Smooth muscle cell (in vitro differentiated cells): Measurements from ENCODE around the gene SNX3. TPM values are rescaled to one million over a fixed set of nuclear protein-coding genes. Genes with fewer than 3 reads are reported as not detected.

ENCODE experiments used
- DNase-seq: peaks from one replicate; lab custom pipeline; 2025; ENCODE audit not compliant: unreplicated experiment; lab: John Stamatoyannopoulos, UW
- H2AFZ ChIP-seq: fragments of 200-600 bp; sonication (generic); 2 replicates; pipeline ENCODE4 v1.6.0; 2016; ENCODE audit warnings: antibody characterized with exemption, low read depth, mild to moderate bottlenecking
- H3F3A ChIP-seq: fragments of 200-600 bp; sonication (generic); 2 replicates; pipeline ENCODE4 v1.6.0; 2017; ENCODE audit warnings: antibody characterized with exemption, low read depth
- H3K27ac ChIP-seq: fragments of 200-600 bp; sonication (generic); 2 replicates; pipeline ENCODE4 v1.5.1; 2016; ENCODE audit warnings: low read depth, mild to moderate bottlenecking
- H3K27me3 ChIP-seq: fragments of 200-600 bp; sonication (generic); 2 replicates; pipeline ENCODE4 v1.6.1; 2016; ENCODE audit warnings: low read depth, mild to moderate bottlenecking
- H3K36me3 ChIP-seq: fragments of 200-600 bp; sonication (generic); 2 replicates; pipeline ENCODE4 v1.5.1; 2016; ENCODE audit warnings: low read depth
- H3K4me1 ChIP-seq: fragments of 200-600 bp; sonication (generic); 2 replicates; pipeline ENCODE4 v1.5.1; 2016; ENCODE audit warnings: low read depth
- H3K4me2 ChIP-seq: fragments of 200-600 bp; sonication (generic); 2 replicates; pipeline ENCODE4 v1.6.0; 2016; ENCODE audit warnings: mild to moderate bottlenecking
- H3K4me3 ChIP-seq: fragments of 200-600 bp; sonication (generic); 2 replicates; pipeline ENCODE4 v1.5.1; 2016; ENCODE audit warnings: mild to moderate bottlenecking
- H3K79me2 ChIP-seq: fragments of 200-600 bp; sonication (generic); 2 replicates; pipeline ENCODE4 v1.6.0; 2016; ENCODE audit warnings: low read depth, mild to moderate bottlenecking
- H3K9ac ChIP-seq: fragments of 200-600 bp; sonication (generic); 2 replicates; pipeline ENCODE4 v1.6.0; 2016; ENCODE audit warnings: low read depth
- H3K9me3 ChIP-seq: fragments of 200-600 bp; sonication (generic); replicated peaks from 2 replicates; pipeline ENCODE4 v1.5.1; 2016; ENCODE audit warnings: low read depth
- H4K20me1 ChIP-seq: fragments of 200-600 bp; sonication (generic); 2 replicates; pipeline ENCODE4 v1.6.0; 2016; ENCODE audit warnings: low read depth
- WGBS: methylation state at CpG from one replicate; pipeline ENCODE4 v1.1.7; 2016; ENCODE audit warnings: low lambda C conversion rate; 5-methylcytosine and 5-hydroxymethylcytosine counted together
- polyA plus RNA-seq: library from polyadenylated mRNA; unstranded; fragments of >200 nt; fragmentation: Nextera tagmentation; extraction: Ambion mirVana; gene quantifications from 2 replicates; pipeline ENCODE4 v1.2.1, GENCODE V29; 2016
- total RNA-seq: library from RNA; depleted of rRNA; stranded (reverse); fragments of >200 nt; gene quantifications from 2 replicates; pipeline ENCODE4 v1.2.3, GENCODE V29; 2014
- TF ChIP-seq, protein P1 (sequence below): fragments of 200-600 bp; sonication (generic); IDR thresholded peaks from 2 replicates; pipeline ENCODE4 v1.5.1; 2017; ENCODE audit warnings: borderline replicate concordance, mild to moderate bottlenecking, antibody characterized with exemption; ENCODE audit not compliant: insufficient read depth, poor library complexity, severe bottlenecking

The SNX3 gene
- total and polyA plus RNA-seq, 2 experiments from 2014 or later, result 229 to 299 TPM

DNA sequence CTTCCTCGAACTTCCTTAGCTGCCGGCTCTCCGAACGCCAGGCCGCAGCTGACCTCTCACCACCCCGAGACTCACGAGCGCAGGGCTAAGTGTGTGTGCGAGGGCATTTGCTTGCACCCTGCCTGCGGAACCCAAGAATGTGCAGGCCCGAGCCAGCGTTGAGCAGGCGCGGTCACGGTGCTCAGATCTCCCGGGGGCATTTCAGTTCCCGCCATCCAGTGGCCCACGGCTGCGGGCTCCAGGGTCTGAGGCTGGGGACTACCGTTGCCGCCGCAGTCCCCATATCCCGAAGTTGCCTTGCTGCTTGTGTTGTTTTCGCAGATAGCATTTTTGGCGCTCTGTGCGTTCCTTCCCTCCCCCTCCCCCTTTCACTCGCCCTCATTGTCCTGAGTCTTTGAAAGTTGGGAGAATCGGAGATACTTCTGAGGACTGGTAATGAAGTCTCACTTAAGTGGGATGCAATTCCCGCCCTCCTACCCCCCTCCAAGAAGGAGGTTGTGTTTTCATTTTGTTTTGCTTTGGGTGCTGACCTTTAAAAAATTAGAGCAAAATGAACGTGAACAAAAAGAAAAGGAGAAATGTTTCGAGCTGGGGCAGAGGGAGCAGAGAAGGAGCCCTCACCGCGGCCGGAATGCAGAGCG lies 93.3 kb downstream of the SNX3 start:
- Histone ChIP-seq H3F3A (no peaks in the 10 kb centered on the region), H2AFZ (no peak overlapping the region), H3K27ac (no peak overlapping the region), H3K4me2 (peak overlapping the region; percentile 81), H3K27me3 (peaks cover 100% of the 10 kb centered on the region), H3K9ac (no peak overlapping the region), H3K4me3 (no peak overlapping the region), H3K4me1 (peaks cover 65% of the 10 kb centered on the region), H3K36me3 (no peaks in the 10 kb centered on the region), H4K20me1 (no peaks in the 10 kb centered on the region), H3K79me2 (no peaks in the 10 kb centered on the region), H3K9me3 (no peaks in the 10 kb centered on the region)
- no peak for DNase-seq
- TF ChIP-seq, protein P1, sequence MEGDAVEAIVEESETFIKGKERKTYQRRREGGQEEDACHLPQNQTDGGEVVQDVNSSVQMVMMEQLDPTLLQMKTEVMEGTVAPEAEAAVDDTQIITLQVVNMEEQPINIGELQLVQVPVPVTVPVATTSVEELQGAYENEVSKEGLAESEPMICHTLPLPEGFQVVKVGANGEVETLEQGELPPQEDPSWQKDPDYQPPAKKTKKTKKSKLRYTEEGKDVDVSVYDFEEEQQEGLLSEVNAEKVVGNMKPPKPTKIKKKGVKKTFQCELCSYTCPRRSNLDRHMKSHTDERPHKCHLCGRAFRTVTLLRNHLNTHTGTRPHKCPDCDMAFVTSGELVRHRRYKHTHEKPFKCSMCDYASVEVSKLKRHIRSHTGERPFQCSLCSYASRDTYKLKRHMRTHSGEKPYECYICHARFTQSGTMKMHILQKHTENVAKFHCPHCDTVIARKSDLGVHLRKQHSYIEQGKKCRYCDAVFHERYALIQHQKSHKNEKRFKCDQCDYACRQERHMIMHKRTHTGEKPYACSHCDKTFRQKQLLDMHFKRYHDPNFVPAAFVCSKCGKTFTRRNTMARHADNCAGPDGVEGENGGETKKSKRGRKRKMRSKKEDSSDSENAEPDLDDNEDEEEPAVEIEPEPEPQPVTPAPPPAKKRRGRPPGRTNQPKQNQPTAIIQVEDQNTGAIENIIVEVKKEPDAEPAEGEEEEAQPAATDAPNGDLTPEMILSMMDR, result no peak
- WGBS, result 3% methylated on average over 35 of the region's 35 CpGs

DNA sequence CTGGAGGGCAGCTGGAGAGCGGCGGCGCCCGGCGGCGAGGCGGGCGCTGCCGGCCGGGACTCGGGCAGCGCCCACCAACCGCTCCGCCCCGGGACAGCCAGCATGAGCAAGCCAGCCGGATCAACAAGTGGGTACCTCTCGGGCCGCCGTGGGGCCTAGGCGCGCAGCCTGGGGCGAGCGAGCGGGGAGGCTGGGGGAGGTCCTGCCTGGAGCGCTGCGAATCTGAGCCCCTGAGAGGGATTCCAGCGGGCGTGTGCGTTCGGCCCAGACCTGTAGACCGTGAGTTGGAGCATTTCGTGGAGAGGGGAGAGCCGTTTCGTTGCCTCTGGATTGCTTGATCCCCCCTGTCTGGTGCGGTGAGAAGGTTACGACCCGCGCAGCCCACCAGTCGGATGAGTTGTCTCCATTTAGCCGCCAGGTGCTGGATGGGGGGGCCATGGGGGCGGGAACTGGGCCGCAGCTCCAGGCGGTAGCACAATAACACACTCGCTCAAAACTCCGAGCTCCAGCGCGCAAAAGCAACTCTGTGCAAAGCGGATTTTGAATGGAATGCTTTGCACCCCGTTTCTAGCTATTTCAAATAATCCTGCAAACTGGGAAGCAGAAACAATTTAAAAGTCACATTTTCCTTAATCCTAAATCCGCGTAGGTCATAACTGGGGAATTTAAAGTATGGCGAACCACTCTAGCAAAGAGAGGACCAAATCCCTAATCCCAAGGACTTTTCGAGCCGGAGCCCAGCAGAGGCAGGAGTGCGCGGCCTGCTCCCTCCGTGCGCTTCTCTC lies 94.0 kb downstream of the SNX3 start:
- no peaks in the 10 kb centered on the region for H3K36me3 ChIP-seq
- no peak overlapping the region for H3K27ac ChIP-seq
- peaks cover 65% of the 10 kb centered on the region for H3K4me1 ChIP-seq
- 2% methylated on average over 58 of the region's 58 CpGs for WGBS
- H2AFZ ChIP-seq, result no peak overlapping the region
- TF ChIP-seq, protein P1, result no peak
- H3K79me2 ChIP-seq, result no peaks in the 10 kb centered on the region
- no peak overlapping the region for H3K4me3 ChIP-seq
- H4K20me1 ChIP-seq, result no peaks in the 10 kb centered on the region
- H3K4me2 ChIP-seq, result peak overlapping the region; percentile 81
- no peak overlapping the region for H3K9ac ChIP-seq
- peaks cover 100% of the 10 kb centered on the region for H3K27me3 ChIP-seq
- no peaks in the 10 kb centered on the region for H3F3A ChIP-seq
- H3K9me3 ChIP-seq, result no peaks in the 10 kb centered on the region
- DNase-seq, result no peak

DNA sequence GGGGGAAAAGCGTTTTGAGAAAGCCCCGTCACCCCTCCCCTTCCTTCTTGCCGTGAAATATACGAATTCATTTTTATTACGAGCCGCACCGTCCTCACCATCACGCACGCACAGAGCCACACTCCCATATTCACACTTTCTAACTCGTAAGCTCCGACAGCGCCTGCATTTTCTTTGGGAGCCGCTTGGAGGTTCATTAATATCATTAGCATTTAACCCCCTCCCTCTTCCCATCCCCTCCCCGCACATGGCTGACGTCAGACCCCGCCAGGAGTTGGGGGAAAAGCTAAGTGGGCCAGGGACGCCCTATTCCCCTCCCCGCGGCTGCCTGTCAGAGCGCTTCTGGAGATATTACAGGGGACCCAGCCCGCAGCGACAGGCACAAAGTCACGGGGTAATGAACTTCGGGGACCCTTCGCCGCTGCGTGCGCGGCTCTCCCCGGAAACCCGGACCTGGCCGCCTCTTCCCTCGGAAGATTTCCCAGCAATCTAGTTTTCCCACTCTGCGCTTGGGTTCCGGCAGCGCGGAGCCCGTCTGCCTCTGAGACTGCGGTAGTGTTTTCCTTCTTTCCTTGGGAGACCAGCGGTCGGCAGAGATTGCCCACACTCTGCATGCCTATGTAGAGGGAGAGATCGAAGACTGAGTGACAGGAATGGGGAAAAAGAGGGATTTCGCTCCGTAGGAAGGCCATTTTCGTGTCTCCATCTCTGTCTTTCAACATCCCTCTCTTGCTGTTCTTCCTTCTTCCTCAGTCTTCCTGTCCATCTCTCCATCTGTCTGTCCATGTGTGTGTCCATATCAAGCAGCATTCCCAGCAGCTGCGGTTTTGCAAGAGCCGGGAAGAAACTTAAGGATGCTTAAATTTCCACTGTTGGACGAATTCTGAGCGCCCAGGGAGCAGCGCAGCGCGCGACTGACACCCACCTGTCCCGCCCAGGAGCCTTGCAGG lies 94.9 kb downstream of the SNX3 start, which contains the start of gene NR2E1:
Gene NR2E1, plus strand, starts transcription at position 309 of the 950 bp plus-strand sequence. CDS start 744 bp downstream, outside the sequence.
- H3K79me2 ChIP-seq, result no peaks in the 10 kb centered on the region
- no peaks in the 10 kb centered on the region for H3F3A ChIP-seq
- H3K27me3 ChIP-seq, result peaks cover 100% of the 10 kb centered on the region
- peak within 1 kb of the TSS; percentile 81 for H3K4me2 ChIP-seq
- no peaks in the 10 kb centered on the region for H4K20me1 ChIP-seq
- H3K36me3 ChIP-seq, result no peaks in the 10 kb centered on the region
- no peak within 1 kb of the TSS for H3K4me3 ChIP-seq
- 2% methylated on average over 52 of the region's 54 CpGs for WGBS
- no peak for DNase-seq
- TF ChIP-seq, protein P1, result no peak
- peaks cover 68% of the 10 kb centered on the region for H3K4me1 ChIP-seq
- no peak within 1 kb of the TSS for H3K9ac ChIP-seq
- H3K27ac ChIP-seq, result no peak within 1 kb of the TSS
- H2AFZ ChIP-seq, result no peak within 1 kb of the TSS
- H3K9me3 ChIP-seq, result no peaks in the 10 kb centered on the region
